ENCODE data around the gene WDR12.

DNA sequence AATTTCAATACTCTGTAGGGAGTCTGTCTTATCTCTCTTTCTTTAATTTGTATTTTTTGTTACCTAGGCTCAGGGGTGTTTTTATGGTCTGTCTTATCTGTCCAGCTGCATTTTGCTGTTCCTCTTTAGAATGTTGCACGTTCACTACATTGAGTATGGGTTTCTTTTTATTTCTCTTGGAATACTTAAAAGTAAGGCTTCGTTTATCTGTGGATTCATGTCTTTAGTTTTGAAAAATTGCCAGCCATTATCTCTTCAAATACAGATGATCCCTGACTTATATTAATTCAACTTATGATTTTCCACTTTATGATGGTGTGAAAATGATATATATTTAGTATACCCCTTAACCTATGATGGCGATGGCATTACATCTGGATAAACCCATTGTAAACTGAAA is 27.5 kb upstream of the WDR12 start:
- TF ChIP-seq GATA2 (IDR thresholded peaks at IDR 0.05; ENCODE audit: low read depth, low read length) (no peak), GATA3 (IDR thresholded peaks at IDR 0.05; ENCODE audit: low read depth, low read length) (no peak)
